GM18499 (cell line): ENCODE data around the gene ZBTB20.

ENCODE experiments used
- ATAC-seq: cut with Tn5 transposase; IDR thresholded peaks from one replicate; pipeline ENCODE4 v1.9.1; 2021; ENCODE audit warnings: moderate number of reproducible peaks; ENCODE audit not compliant: insufficient read depth, unreplicated experiment

ZBTB20 gene

DNA sequence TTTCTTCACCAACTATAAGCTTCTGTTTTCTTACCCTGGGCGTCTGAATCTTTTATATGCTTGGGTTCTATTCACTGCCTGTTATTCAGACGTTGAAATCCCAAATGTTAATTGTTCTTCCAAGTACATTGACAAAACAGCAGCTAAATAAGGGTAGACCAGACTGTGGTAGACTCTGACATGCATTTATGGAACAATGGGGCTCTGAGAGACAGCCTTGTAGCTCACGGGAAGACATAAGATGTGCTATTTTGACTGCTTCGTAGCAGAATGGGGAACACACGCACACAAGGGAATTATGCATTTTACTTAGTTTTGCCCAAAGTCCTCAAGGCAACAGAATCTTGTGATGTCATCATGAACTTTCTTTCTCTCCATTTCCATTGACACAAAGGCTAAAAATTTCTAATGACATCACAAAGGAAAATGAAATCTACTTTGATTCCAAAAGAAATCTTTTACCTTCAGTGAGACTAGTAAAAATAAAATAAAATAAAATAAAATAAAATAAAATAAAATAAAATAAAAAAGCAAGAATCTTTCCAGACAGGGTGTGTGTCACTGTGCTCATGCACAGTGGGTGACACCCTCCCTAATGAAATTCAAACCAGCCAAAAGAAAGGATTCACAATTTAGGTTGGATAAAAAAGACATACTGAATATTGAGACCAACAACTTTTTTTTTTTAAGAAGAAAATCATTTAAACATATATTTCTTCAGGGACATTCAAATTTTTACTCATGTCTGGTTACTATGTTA, 346.6 kb downstream of the ZBTB20 start:
- no peak for ATAC-seq

- no peak for ATAC-seq
Observed at GRCh38 chr3:114799816-114800215, 347.3 kb downstream of the ZBTB20 start.

- no peak for ATAC-seq
Observed at GRCh38 chr3:114796796-114797195, 350.3 kb downstream of the ZBTB20 start.

GRCh38 chr3:114794894-114795630, 352.0 kb downstream of the ZBTB20 start:
- no peak for ATAC-seq

- ATAC-seq, result no peak
Observed at GRCh38 chr3:114792159-114792918, 354.7 kb downstream of the ZBTB20 start.

GRCh38 chr3:114790752-114791151, 356.3 kb downstream of the ZBTB20 start:
- no peak for ATAC-seq

GRCh38 chr3:114789803-114790202, 357.3 kb downstream of the ZBTB20 start:
- no peak for ATAC-seq

- no peak for ATAC-seq
Observed at GRCh38 chr3:114775395-114775794, 371.7 kb downstream of the ZBTB20 start.

- ATAC-seq, result no peak
Observed at GRCh38 chr3:114770874-114771273, 376.2 kb downstream of the ZBTB20 start.

DNA sequence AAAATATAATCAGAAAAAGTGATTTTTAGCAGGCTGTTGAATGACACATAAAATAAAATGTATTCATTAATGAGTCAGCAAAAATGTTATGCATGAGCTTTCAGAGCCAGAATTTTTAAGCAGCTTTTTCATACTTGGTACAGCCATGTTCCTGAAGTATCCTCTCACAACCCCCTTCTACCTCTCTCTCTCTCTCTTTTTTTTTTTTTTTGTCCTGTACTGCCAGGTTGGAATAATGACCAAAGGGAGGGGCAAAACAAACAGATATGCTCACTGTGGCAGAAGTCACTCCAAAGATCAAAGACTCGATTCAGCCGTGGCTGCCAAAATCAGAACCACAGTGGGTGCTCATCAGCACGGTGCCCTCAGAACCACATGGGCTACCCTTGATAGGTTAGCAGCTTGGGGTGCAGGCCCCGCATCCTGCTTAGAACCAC, 383.0 kb downstream of the ZBTB20 start:
- ATAC-seq, result no peak

DNA sequence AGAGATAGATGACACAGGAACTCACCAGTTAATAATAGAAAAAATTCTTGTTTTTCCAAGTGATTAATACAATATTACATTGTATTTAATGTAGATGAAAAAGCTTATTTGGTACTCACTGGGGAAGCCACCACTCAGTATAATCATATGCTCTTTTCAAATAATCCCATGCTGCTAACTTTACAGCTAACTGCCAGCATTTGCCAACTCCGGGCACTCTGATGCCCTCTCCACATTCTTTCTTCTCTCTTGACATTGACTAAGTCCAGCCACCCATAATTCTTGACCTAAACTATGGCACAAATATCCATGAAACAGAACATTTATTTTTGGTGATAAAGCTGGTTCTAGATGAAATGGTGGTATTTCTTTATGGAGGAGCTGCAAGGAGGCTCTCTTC, 384.9 kb downstream of the ZBTB20 start:
- ATAC-seq, result no peak

- peak; percentile 44 for ATAC-seq
Observed at GRCh38 chr3:114760679-114761078, 386.4 kb downstream of the ZBTB20 start.

GRCh38 chr3:114758831-114759699, 388.0 kb downstream of the ZBTB20 start:
- no peak for ATAC-seq

DNA sequence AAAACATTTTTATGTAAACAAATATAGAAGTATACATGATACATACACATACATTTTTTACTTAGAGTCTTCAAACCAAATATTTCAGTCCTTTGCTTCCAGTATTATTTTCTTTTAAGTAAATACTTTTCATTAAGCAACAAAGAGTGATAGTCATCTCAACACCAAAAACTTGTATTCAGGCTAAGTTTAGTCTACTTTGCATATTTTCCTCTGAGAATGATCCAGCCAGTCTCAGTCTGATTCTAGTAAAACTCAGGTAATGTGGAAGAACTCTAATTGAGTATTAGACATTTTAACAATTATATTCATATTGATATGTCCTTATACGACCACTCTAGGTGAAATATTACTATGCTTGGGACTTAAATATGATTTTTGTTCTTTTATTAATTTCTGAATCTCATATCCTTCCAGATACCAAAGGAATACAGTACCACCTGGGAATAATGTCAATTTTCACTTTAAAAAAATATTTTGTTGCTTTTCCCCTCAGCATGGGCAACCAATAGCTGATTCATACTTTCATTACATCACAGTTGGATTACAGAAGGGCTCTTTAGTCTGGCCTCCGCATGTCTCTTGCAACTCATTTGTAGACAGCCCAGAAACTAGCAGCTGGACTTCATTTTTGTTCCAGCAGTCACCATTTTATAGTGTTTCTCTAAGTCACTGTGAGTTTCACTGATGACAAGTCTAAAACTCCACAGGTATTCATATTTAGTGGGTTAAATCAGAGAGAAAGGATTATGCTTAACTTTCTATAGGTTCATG, 390.4 kb downstream of the ZBTB20 start:
- ATAC-seq, result peak; percentile 74

GRCh38 chr3:114746502-114746901, 400.6 kb downstream of the ZBTB20 start:
- no peak for ATAC-seq

DNA sequence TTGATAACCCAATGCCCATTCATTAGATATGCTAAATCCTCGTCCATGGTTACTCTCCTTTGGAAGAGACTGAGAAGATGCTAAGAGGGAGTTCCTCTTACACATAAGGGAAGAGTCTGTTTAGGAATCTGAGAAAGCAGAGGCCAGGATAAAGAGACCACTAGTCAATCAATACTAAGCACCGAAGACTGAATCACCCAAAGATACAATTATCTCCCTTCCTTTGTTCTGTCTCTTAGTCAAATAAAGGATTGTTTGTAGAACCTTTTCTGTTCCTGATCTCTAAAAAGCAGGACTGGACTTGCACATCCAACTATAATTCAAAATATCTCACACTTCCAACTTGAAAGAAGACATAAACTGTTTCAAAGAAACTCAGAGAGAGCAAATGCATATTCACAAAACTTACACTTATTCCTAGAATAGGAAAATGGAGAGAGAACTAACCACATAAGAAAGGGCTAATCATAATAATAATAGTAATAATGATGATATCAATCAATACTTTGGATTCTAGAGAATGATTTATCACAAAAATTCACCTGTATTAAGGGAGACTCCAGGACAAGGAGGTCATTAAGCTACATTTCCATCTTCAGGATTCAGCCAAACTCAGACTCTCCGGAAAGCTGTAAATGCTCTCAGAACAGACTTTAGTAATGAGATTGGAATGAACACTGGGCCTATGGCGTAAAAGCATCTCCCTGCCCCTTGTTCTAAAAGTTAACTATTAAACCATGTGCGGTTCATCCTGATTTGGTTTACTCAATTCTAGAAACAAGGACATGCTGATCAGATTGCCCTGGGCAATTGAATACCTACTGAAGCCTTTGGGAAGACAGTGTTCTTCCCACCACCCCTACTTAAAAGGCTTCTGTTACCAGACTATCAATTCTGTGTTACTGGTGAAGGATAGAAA, 401.5 kb downstream of the ZBTB20 start:
- ATAC-seq, result no peak

- no peak for ATAC-seq
Observed at GRCh38 chr3:114743746-114744485, 403.2 kb downstream of the ZBTB20 start.

DNA sequence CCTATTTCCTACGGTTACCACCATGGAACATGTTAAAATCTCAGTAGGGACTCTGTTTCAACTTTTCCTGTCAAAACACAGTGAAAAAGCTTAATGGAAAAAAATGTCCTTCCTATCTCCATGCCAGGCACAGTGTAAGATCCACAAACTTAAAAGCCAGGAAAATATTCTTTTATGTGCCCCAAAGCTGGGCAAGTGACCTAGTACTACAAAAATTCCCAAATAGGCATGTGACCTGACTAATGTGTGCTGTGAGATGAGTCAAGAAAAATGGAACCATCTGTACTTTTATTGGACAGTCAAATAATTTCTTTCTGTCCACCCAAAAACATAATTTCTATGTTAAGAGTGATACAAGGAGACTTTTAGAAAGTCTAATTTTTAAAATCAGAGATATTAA, 406.0 kb downstream of the ZBTB20 start:
- ATAC-seq, result no peak
